ENCODE data around the gene SLC25A10. TPM values are rescaled to one million over a fixed set of nuclear protein-coding genes. Genes with fewer than 3 reads are reported as not detected.

The SLC25A10 gene
- total and polyA plus RNA-seq, 10 of the 15 experiments (the other 5 are each of a cell fraction or from before 2014, with no cell fraction given) = 0.11 to 72.7 (median 22.3) TPM

GRCh38 chr17:81702934-81703746 lies 8.9 kb upstream of the SLC25A10 start, which contains the start of gene MRPL12 (continued):
- TF ChIP-seq MXI1 (IDR thresholded peaks at IDR 0.05; ENCODE audit: low read depth, low read length) = peak; percentile 86
- TF ChIP-seq EGR1 (IDR thresholded peaks at IDR 0.05; ENCODE audit: borderline replicate concordance in 1 of 2, low read depth in 2 of 2, low read length in 2 of 2) = peak in 1 of 2 experiments; percentile 74; a peak in 1 of 3 replicates
- TF ChIP-seq RAD21 (IDR thresholded peaks at IDR 0.05; ENCODE audit: insufficient read depth, low read depth, low read length) = no peak
- TF ChIP-seq ATF7 (IDR thresholded peaks at IDR 0.05; ENCODE audit: low read depth) = no peak
- TF ChIP-seq IKZF1 (conservative IDR thresholded peaks at IDR 0.05) = peak; percentile 95
- TF ChIP-seq SUZ12 (IDR thresholded peaks at IDR 0.05; ENCODE audit: unreplicated experiment) = no peak
- peak; percentile 74; the same call in 1 of the 2 replicates for TF ChIP-seq PAX5 (IDR thresholded peaks at IDR 0.05; ENCODE audit: borderline replicate concordance, low read depth, low read length)
- TF ChIP-seq PAX8 (IDR thresholded peaks at IDR 0.05) = no peak
- no peak for TF ChIP-seq YBX1 (IDR thresholded peaks at IDR 0.05)
- no peak for TF ChIP-seq ZNF217 (IDR thresholded peaks at IDR 0.05)
- no peak for TF ChIP-seq ZNF592 (IDR thresholded peaks at IDR 0.05)
- 0 out of 4 replicates have a peak, but pooled peaks of 1 of the 2 experiments have one; percentile 18 for TF ChIP-seq SRF (IDR thresholded peaks at IDR 0.05; ENCODE audit: low read depth in 2 of 2, low read length in 2 of 2)
- no peak for TF ChIP-seq ETV6 (conservative IDR thresholded peaks at IDR 0.05 in 1 of 2, IDR thresholded peaks at IDR 0.05 in 1 of 2; ENCODE audit: borderline replicate concordance in 1 of 2, low read depth in 1 of 2)
- no peak for TF ChIP-seq SMAD1 (IDR thresholded peaks at IDR 0.05; ENCODE audit: low read depth, partially characterized antibody)
- peak; percentile 77 for TF ChIP-seq NR2C1 (IDR thresholded peaks at IDR 0.05)
- no peak for TF ChIP-seq USF2 (IDR thresholded peaks at IDR 0.05; ENCODE audit: borderline replicate concordance, low read depth, low read length)
- TF ChIP-seq RELB (IDR thresholded peaks at IDR 0.05; ENCODE audit: low read depth) = peak; percentile 63; the same call in 1 of the 2 replicates

Data from GM12878 (cell line).